ENCODE data around the gene LCN10. TPM values are rescaled to one million over a fixed set of nuclear protein-coding genes. Genes with fewer than 3 reads are reported as not detected.

The LCN10 gene
- total and polyA plus RNA-seq, 9 of the 15 experiments (the other 6 are each of a cell fraction or from before 2014, with no cell fraction given) = 0.10 to 0.21 (median 0.14) TPM; not detected in 6

DNA sequence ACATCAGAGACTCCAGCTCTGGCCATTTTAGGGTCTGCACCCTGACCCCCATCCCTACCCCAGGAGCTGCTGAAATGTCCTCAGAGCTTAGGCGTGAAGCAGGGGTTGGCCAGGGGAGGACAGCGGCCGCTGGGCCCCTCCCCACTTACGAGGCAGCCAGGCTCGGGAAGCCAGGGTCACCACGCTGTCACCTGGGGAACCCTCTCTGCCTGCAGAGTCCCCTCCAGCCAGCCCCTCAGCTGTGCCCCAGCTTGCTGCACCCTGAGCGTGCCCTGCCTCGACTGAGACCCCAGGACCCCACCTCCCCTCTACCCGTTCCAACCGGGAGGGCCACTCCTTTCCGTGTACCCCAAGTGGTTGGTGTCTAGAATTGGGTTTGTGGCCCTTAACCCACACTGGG lies 2.7 kb downstream of the LCN10 start (continued):
- TF ChIP-seq USF1 (CRISPR knock-in tag; IDR thresholded peaks at IDR 0.05) = no peak
- no peak for TF ChIP-seq ZNF512 (tag; IDR thresholded peaks at IDR 0.05)

GRCh38 chr9:136739509-136739908 lies 3.2 kb downstream of the LCN10 start:
- intact Hi-C loops (cut with micrococcal nuclease) (no loop called here), in situ Hi-C loops (cut with MboI) (no loop called here)
- no peak for DNase-seq (ENCODE audit: extremely low read depth in 1 of 4, low spot score in 3 of 4)
- Histone ChIP-seq H4K20me1 (replicated peaks; ENCODE audit: control insufficient read depth, insufficient read depth, low read length) (no peaks in the 10 kb centered on the region), H3K9ac (ENCODE audit: insufficient read depth in 1 of 2, low read depth in 2 of 2, low read length in 2 of 2) (0 out of 4 replicates have a peak overlapping the region, but pooled peaks of 1 of the 2 experiments have one; percentile 23), H3K9me3 (replicated peaks; ENCODE audit: control insufficient read depth, insufficient read depth, low read depth, low read length) (no peaks in the 10 kb centered on the region), H3K4me2 (ENCODE audit: insufficient read depth, low read length) (no peak overlapping the region), H3K27ac (ENCODE audit: extremely low read depth, low read depth, low read length) (no peak overlapping the region), H3K27me3 (ENCODE audit: control insufficient read depth in 2 of 2, insufficient read depth in 2 of 2, low read length in 2 of 2) (peaks cover 0 to 5% of the 10 kb centered on the region in 2 experiments; a peak in 3 of 5 replicates), H3K9me1 (ENCODE audit: control insufficient read depth, insufficient read depth, low read length) (no peaks in the 10 kb centered on the region), H3K79me2 (ENCODE audit: control insufficient read depth, insufficient read depth, low read length) (no peaks in the 10 kb centered on the region), H2AFZ (ENCODE audit: low read depth, low read length) (0 out of 2 replicates have a peak overlapping the region, but pooled peaks have one; percentile 33), H3K4me1 (replicated peaks in 1 of 2; ENCODE audit: control insufficient read depth in 2 of 2, insufficient read depth in 2 of 2, low read length in 2 of 2) (peaks cover 9 to 69% of the 10 kb centered on the region in 2 experiments; a peak in 4 of 5 replicates), H3K36me3 (ENCODE audit: control insufficient read depth, insufficient read depth, low read length) (no peaks in the 10 kb centered on the region), H3K4me3 (no peak overlapping the region)
- no peak for FAIRE-seq
- no TSS peak for BruUV-seq (replicated peaks)
- ChIA-PET POLR2A (interaction anchor here (0.7 to 2.2 kb wide), 2 partner anchors 10 to 11 kb away, joined by 3 to 13 read pairs; no protein-coding TSS in a partner anchor), CTCF (ENCODE audit: low intra/inter-chr PET ratio) (no interaction called here)
- ATAC-seq = no peak
- 31% methylated on average over 23 of the region's 23 CpGs for WGBS (ENCODE audit: insufficient coverage, low coverage, missing lambda C conversion rate)
- TF ChIP-seq MED1 (CRISPR knock-in tag; IDR thresholded peaks at IDR 0.05; ENCODE audit: borderline replicate concordance) = no peak
- TF ChIP-seq ZNF830 (CRISPR knock-in tag; IDR thresholded peaks at IDR 0.05) = no peak
- no peak for TF ChIP-seq CREBBP (IDR thresholded peaks at IDR 0.05; ENCODE audit: low read depth, low read length)
- no peak for TF ChIP-seq RNF2 (IDR thresholded peaks at IDR 0.05)
- no peak for TF ChIP-seq FIP1L1 (IDR thresholded peaks at IDR 0.05; ENCODE audit: low read depth, low read length, poor library complexity, severe bottlenecking)
- TF ChIP-seq, protein P1, sequence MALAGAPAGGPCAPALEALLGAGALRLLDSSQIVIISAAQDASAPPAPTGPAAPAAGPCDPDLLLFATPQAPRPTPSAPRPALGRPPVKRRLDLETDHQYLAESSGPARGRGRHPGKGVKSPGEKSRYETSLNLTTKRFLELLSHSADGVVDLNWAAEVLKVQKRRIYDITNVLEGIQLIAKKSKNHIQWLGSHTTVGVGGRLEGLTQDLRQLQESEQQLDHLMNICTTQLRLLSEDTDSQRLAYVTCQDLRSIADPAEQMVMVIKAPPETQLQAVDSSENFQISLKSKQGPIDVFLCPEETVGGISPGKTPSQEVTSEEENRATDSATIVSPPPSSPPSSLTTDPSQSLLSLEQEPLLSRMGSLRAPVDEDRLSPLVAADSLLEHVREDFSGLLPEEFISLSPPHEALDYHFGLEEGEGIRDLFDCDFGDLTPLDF (CRISPR knock-in tag; IDR thresholded peaks at IDR 0.05) = no peak
- no peak for TF ChIP-seq NCOR1 (IDR thresholded peaks at IDR 0.05)
- TF ChIP-seq RBM17 (IDR thresholded peaks at IDR 0.05; ENCODE audit: borderline replicate concordance, low read depth, low read length) = no peak
- no peak for TF ChIP-seq XRCC4 (IDR thresholded peaks at IDR 0.05; ENCODE audit: extremely low read depth, insufficient read depth, insufficient read length)
- TF ChIP-seq, protein P2, sequence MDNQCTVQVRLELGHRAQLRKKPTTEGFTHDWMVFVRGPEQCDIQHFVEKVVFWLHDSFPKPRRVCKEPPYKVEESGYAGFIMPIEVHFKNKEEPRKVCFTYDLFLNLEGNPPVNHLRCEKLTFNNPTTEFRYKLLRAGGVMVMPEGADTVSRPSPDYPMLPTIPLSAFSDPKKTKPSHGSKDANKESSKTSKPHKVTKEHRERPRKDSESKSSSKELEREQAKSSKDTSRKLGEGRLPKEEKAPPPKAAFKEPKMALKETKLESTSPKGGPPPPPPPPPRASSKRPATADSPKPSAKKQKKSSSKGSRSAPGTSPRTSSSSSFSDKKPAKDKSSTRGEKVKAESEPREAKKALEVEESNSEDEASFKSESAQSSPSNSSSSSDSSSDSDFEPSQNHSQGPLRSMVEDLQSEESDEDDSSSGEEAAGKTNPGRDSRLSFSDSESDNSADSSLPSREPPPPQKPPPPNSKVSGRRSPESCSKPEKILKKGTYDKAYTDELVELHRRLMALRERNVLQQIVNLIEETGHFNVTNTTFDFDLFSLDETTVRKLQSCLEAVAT (IDR thresholded peaks at IDR 0.05) = no peak
- TF ChIP-seq ZNF316 (IDR thresholded peaks at IDR 0.05) = no peak
- no peak for TF ChIP-seq BMI1 (IDR thresholded peaks at IDR 0.05; ENCODE audit: low read length)
- no peak for TF ChIP-seq FUS (optimal IDR thresholded peaks at IDR 0.05; ENCODE audit: low read depth, low read length)
- no peak for TF ChIP-seq NEUROD1 (IDR thresholded peaks at IDR 0.05; ENCODE audit: borderline replicate concordance, low read depth, low read length, partially characterized antibody)
- TF ChIP-seq MAFF (IDR thresholded peaks at IDR 0.05; ENCODE audit: low read length) = no peak
